Measurements from ENCODE around the gene ARHGAP26.

DNA sequence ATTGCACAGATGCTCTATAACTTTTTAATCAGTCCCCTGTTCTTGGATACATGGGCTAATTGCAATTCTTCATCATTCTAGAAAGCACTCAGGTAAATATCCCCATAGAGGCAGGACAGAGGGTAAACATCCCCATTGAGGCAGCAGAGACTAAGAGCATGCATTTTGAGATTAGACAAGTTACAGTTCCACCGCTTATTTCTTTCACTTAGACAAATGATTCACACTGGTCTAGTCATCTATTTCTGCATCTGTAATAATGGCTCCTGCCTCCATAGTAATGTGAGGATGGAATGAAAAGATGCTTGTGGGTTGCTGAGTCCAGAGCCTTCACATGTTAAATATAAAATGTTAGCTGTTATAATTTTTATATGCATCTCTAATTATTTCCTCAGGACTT, 276.9 kb downstream of the ARHGAP26 start:
- TF ChIP-seq, protein P1, sequence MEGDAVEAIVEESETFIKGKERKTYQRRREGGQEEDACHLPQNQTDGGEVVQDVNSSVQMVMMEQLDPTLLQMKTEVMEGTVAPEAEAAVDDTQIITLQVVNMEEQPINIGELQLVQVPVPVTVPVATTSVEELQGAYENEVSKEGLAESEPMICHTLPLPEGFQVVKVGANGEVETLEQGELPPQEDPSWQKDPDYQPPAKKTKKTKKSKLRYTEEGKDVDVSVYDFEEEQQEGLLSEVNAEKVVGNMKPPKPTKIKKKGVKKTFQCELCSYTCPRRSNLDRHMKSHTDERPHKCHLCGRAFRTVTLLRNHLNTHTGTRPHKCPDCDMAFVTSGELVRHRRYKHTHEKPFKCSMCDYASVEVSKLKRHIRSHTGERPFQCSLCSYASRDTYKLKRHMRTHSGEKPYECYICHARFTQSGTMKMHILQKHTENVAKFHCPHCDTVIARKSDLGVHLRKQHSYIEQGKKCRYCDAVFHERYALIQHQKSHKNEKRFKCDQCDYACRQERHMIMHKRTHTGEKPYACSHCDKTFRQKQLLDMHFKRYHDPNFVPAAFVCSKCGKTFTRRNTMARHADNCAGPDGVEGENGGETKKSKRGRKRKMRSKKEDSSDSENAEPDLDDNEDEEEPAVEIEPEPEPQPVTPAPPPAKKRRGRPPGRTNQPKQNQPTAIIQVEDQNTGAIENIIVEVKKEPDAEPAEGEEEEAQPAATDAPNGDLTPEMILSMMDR (conservative IDR thresholded peaks at IDR 0.05; ENCODE audit: low read depth in 2 of 2), result no peak
- TF ChIP-seq EZH2 (IDR thresholded peaks at IDR 0.05; ENCODE audit: low read depth, unreplicated experiment) (no peak), EZH2phosphoT487 (IDR thresholded peaks at IDR 0.05; ENCODE audit: unreplicated experiment) (no peak), POLR2AphosphoS5 (IDR thresholded peaks at IDR 0.05; ENCODE audit: low read depth) (no peak), JUNB (IDR thresholded peaks at IDR 0.05; ENCODE audit: unreplicated experiment) (no peak), CREB1 (CRISPR knock-in tag; IDR thresholded peaks at IDR 0.05; ENCODE audit: low read depth) (no peak), STAT1 (IDR thresholded peaks at IDR 0.05; ENCODE audit: unreplicated experiment) (no peak), ZNF331 (CRISPR knock-in tag; IDR thresholded peaks at IDR 0.05; ENCODE audit: low read depth) (no peak)
- TF ChIP-seq, protein P2, sequence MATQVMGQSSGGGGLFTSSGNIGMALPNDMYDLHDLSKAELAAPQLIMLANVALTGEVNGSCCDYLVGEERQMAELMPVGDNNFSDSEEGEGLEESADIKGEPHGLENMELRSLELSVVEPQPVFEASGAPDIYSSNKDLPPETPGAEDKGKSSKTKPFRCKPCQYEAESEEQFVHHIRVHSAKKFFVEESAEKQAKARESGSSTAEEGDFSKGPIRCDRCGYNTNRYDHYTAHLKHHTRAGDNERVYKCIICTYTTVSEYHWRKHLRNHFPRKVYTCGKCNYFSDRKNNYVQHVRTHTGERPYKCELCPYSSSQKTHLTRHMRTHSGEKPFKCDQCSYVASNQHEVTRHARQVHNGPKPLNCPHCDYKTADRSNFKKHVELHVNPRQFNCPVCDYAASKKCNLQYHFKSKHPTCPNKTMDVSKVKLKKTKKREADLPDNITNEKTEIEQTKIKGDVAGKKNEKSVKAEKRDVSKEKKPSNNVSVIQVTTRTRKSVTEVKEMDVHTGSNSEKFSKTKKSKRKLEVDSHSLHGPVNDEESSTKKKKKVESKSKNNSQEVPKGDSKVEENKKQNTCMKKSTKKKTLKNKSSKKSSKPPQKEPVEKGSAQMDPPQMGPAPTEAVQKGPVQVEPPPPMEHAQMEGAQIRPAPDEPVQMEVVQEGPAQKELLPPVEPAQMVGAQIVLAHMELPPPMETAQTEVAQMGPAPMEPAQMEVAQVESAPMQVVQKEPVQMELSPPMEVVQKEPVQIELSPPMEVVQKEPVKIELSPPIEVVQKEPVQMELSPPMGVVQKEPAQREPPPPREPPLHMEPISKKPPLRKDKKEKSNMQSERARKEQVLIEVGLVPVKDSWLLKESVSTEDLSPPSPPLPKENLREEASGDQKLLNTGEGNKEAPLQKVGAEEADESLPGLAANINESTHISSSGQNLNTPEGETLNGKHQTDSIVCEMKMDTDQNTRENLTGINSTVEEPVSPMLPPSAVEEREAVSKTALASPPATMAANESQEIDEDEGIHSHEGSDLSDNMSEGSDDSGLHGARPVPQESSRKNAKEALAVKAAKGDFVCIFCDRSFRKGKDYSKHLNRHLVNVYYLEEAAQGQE (IDR thresholded peaks at IDR 0.05; ENCODE audit: unreplicated experiment), result no peak
- TF ChIP-seq, protein P3, sequence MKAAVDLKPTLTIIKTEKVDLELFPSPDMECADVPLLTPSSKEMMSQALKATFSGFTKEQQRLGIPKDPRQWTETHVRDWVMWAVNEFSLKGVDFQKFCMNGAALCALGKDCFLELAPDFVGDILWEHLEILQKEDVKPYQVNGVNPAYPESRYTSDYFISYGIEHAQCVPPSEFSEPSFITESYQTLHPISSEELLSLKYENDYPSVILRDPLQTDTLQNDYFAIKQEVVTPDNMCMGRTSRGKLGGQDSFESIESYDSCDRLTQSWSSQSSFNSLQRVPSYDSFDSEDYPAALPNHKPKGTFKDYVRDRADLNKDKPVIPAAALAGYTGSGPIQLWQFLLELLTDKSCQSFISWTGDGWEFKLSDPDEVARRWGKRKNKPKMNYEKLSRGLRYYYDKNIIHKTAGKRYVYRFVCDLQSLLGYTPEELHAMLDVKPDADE (IDR thresholded peaks at IDR 0.05), result no peak

All from GM23338 (cell line).